H9 (cell line): ENCODE measurements around the gene PRKCI. TPM values are rescaled to one million over a fixed set of nuclear protein-coding genes. Genes with fewer than 3 reads are reported as not detected.

Experiments
- DNase-seq: peaks from one replicate; pipeline ENCODE4 v3.0.0-alpha.2; 2017
- H2AFZ ChIP-seq: one replicate; pipeline ENCODE4 v1.6.1; 2013; ENCODE audit warnings: mild to moderate bottlenecking, low read length, control low read depth, moderate library complexity
- H2AK5ac ChIP-seq: 2 replicates; pipeline ENCODE4 v1.6.1; 2013; ENCODE audit warnings: low read length, control low read depth, mixed read lengths; ENCODE audit not compliant: insufficient read length
- H2BK120ac ChIP-seq: one replicate; pipeline ENCODE4 v1.6.1; 2013; ENCODE audit warnings: low read depth, mild to moderate bottlenecking, low read length, control low read depth, inconsistent platforms; ENCODE audit not compliant: poor library complexity, severe bottlenecking
- H2BK12ac ChIP-seq: 2 replicates; pipeline ENCODE4 v1.6.1; 2013; ENCODE audit warnings: low read length, control low read depth, mixed read lengths, low read depth; ENCODE audit not compliant: insufficient read length
- H2BK15ac ChIP-seq: 2 replicates; pipeline ENCODE4 v1.6.1; 2013; ENCODE audit warnings: low read depth, low read length, control low read depth
- H2BK20ac ChIP-seq: one replicate; pipeline ENCODE4 v1.6.1; 2013; ENCODE audit warnings: low read depth, mild to moderate bottlenecking, low read length, control low read depth, inconsistent platforms; ENCODE audit not compliant: poor library complexity, severe bottlenecking
- H2BK5ac ChIP-seq: 2 replicates; pipeline ENCODE4 v1.6.1; 2013; ENCODE audit warnings: low read length, control low read depth, mixed read lengths; ENCODE audit not compliant: insufficient read length
- H3K14ac ChIP-seq: 2 replicates; pipeline ENCODE4 v1.6.1; 2013; ENCODE audit warnings: low read length, control low read depth; ENCODE audit not compliant: insufficient read depth
- H3K18ac ChIP-seq: 2 replicates; pipeline ENCODE4 v1.6.1; 2013; ENCODE audit warnings: low read depth, mild to moderate bottlenecking, mixed read lengths, low read length, control low read depth; ENCODE audit not compliant: insufficient read length
- H3K23ac ChIP-seq: 2 replicates; pipeline ENCODE4 v1.6.1; 2013; ENCODE audit warnings: low read length, control low read depth, mixed read lengths, low read depth; ENCODE audit not compliant: insufficient read length
- H3K23me2 ChIP-seq: 2 replicates; pipeline ENCODE4 v1.6.1; 2013; ENCODE audit warnings: low read depth, mild to moderate bottlenecking, mixed read lengths, low read length, control low read depth; ENCODE audit not compliant: insufficient read length, poor library complexity, severe bottlenecking
- H3K27ac ChIP-seq: 2 replicates; pipeline ENCODE4 v1.5.1; 2013; ENCODE audit warnings: low read length, control low read depth, mixed read lengths, low read depth; ENCODE audit not compliant: insufficient read length
- H3K27me3 ChIP-seq: 2 replicates; pipeline ENCODE4 v1.6.1; 2013; ENCODE audit warnings: low read length, control low read depth, inconsistent platforms; ENCODE audit not compliant: insufficient read depth
- H3K4ac ChIP-seq: 2 replicates; pipeline ENCODE4 v1.6.1; 2013; ENCODE audit warnings: low read depth, mild to moderate bottlenecking, control low read depth, inconsistent platforms, low read length, moderate library complexity
- H3K4me1 ChIP-seq: 2 replicates; pipeline ENCODE4 v1.6.1; 2013; ENCODE audit warnings: low read length, control low read depth, inconsistent platforms; ENCODE audit not compliant: insufficient read depth
- H3K4me2 ChIP-seq: 2 replicates; pipeline ENCODE4 v1.6.1; 2013; ENCODE audit warnings: low read length, control low read depth, mixed read lengths; ENCODE audit not compliant: insufficient read length, insufficient read depth
- H3K56ac ChIP-seq: 2 replicates; pipeline ENCODE4 v1.6.1; 2013; ENCODE audit warnings: low read depth, mild to moderate bottlenecking, mixed read lengths, low read length, control low read depth; ENCODE audit not compliant: insufficient read length
- H3K79me1 ChIP-seq: 2 replicates; pipeline ENCODE4 v1.6.1; 2013; ENCODE audit warnings: low read depth, mild to moderate bottlenecking, moderate library complexity, low read length, control low read depth, inconsistent platforms; ENCODE audit not compliant: insufficient read depth, poor library complexity, severe bottlenecking
- H3K79me2 ChIP-seq: 2 replicates; pipeline ENCODE4 v1.6.1; 2013; ENCODE audit warnings: low read length, control low read depth, inconsistent platforms; ENCODE audit not compliant: insufficient read depth
- H3K9ac ChIP-seq: 2 replicates; pipeline ENCODE4 v1.6.1; 2013; ENCODE audit warnings: low read length, control low read depth, mixed read lengths; ENCODE audit not compliant: insufficient read length; ENCODE audit errors: extremely low read depth
- H3K9me3 ChIP-seq: one replicate; pipeline ENCODE4 v1.6.1; 2013; ENCODE audit warnings: low read depth, low read length, inconsistent platforms; ENCODE audit not compliant: control insufficient read depth
- H3T11ph ChIP-seq: one replicate; pipeline ENCODE4 v1.6.1; 2013; ENCODE audit warnings: mild to moderate bottlenecking, low read length, control low read depth, inconsistent platforms
- H4K20me1 ChIP-seq: one replicate; pipeline ENCODE4 v1.6.1; 2013; ENCODE audit not compliant: control insufficient read depth, insufficient read length, insufficient read depth
- H4K5ac ChIP-seq: 2 replicates; pipeline ENCODE4 v1.6.1; 2013; ENCODE audit warnings: low read depth, mild to moderate bottlenecking, mixed read lengths, low read length, control low read depth; ENCODE audit not compliant: insufficient read length
- H4K8ac ChIP-seq: replicated peaks from 2 replicates; pipeline ENCODE4 v1.6.1; 2013; ENCODE audit warnings: low read length, control low read depth, mixed read lengths, low read depth; ENCODE audit not compliant: insufficient read length
- H4K91ac ChIP-seq: 2 replicates; pipeline ENCODE4 v1.6.1; 2013; ENCODE audit warnings: low read depth, mild to moderate bottlenecking, moderate library complexity, mixed read lengths, low read length, control low read depth; ENCODE audit not compliant: insufficient read length
- H3K27ac Mint-ChIP-seq, 3 experiments: 2 replicates in 2 of 3; 3 replicates in 1 of 3; pipeline ENCODE4 v1.8.0; 2020 to 2021; ENCODE audit warnings: mixed read lengths in 3 of 3, mild to moderate bottlenecking in 1 of 3, moderate library complexity in 1 of 3
- H3K27me3 Mint-ChIP-seq: 2 replicates; pipeline ENCODE4 v1.8.0; 2021; ENCODE audit warnings: low read depth, mild to moderate bottlenecking, moderate library complexity, mixed read lengths
- H3K36me3 Mint-ChIP-seq, 3 experiments: 2 replicates in 2 of 3; 3 replicates in 1 of 3; pipeline ENCODE4 v1.8.0; 2020 to 2021; ENCODE audit warnings: low read depth in 3 of 3, mixed read lengths in 3 of 3; ENCODE audit not compliant: insufficient read depth in 1 of 3
- H3K4me1 Mint-ChIP-seq, 2 experiments: 2 replicates each; pipeline ENCODE4 v1.8.0; 2020; ENCODE audit warnings: mixed read lengths in 2 of 2
- H3K4me3 Mint-ChIP-seq, 2 experiments: 2 replicates in 1 of 2; 3 replicates in 1 of 2; pipeline ENCODE4 v1.8.0; 2020 to 2021; ENCODE audit warnings: mild to moderate bottlenecking in 2 of 2, mixed read lengths in 2 of 2, moderate library complexity in 1 of 2
- H3K9me3 Mint-ChIP-seq, 2 experiments: 2 replicates in 1 of 2; 3 replicates in 1 of 2; pipeline ENCODE4 v1.8.0; 2020; ENCODE audit warnings: mild to moderate bottlenecking in 2 of 2, mixed read lengths in 2 of 2, moderate library complexity in 1 of 2
- WGBS: extraction: QIAGEN DNeasy Blood & Tissue Kit; methylation state at CpG from one replicate; pipeline ENCODE4 v1.1.7; 2013; ENCODE audit warnings: missing lambda C conversion rate, low lambda C conversion rate, mixed read lengths; ENCODE audit not compliant: insufficient read length; ENCODE audit errors: extremely low coverage; 5-methylcytosine and 5-hydroxymethylcytosine counted together
- total RNA-seq: library from RNA; stranded (reverse); gene quantifications from 2 replicates; pipeline ENCODE4 v1.2.1, GENCODE V29; 2021
- TF ChIP-seq, protein P1 (sequence below): fragments of 200-600 bp; sonication (generic); conservative IDR thresholded peaks from 3 replicates; pipeline ENCODE4 v1.8.0; 2021; ENCODE audit warnings: antibody characterized with exemption, mild to moderate bottlenecking

Gene PRKCI
- total RNA-seq, 1 experiment from 2014 or later, result 71.1 TPM

DNA sequence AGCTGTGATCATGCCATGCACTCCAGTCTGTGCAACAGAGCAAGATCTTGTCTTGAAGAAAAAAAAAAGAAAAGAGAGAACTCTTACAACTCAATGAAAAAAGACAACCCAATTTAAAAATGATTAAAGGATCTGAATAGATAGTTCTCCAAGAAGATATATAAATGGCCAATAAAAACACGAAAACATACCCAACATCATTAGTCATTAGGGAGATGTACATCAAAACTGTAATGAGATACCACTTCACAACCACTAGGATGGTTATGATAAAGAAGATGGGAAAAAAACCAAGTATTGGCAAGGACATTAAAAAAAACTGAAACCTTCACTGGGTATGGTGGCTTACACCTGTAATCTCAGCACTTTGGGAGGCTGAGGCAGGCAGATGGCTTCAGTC is 2.4 kb upstream of the PRKCI start:
- no CpG with 5 or more reads among the region's 1 CpG for WGBS
- Histone ChIP-seq H3K23ac (no peak overlapping the region), H2AK5ac (no peak overlapping the region), H3T11ph (no peak overlapping the region), H3K4me1 (no peaks in the 10 kb centered on the region), H2BK12ac (no peak overlapping the region), H2AFZ (no peak overlapping the region), H2BK20ac (no peak overlapping the region), H3K27me3 (no peaks in the 10 kb centered on the region), H3K4me2 (no peak overlapping the region), H2BK120ac (no peak overlapping the region), H3K56ac (no peak overlapping the region), H3K14ac (no peak overlapping the region), H3K23me2 (peaks cover 6% of the 10 kb centered on the region), H3K79me2 (peaks cover 7% of the 10 kb centered on the region; the same call in 1 of the 2 replicates), H3K79me1 (no peaks in the 10 kb centered on the region), H2BK5ac (no peak overlapping the region), H4K8ac (no peak overlapping the region), H4K20me1 (no peaks in the 10 kb centered on the region), H3K27ac (no peak overlapping the region), H3K18ac (no peak overlapping the region), H3K9me3 (no peaks in the 10 kb centered on the region), H3K9ac (no peak overlapping the region), H4K91ac (no peak overlapping the region), H2BK15ac (no peak overlapping the region), H3K4ac (no peak overlapping the region), H4K5ac (no peak overlapping the region)
- no peak for DNase-seq
- peaks cover 0 to 3% (median 2%) of the 10 kb centered on the region in 3 experiments; a peak in 2 of 7 replicates for H3K36me3 Mint-ChIP-seq
- H3K27me3 Mint-ChIP-seq, result no peaks in the 10 kb centered on the region
- no peak overlapping the region; a peak in 1 of 7 replicates for H3K27ac Mint-ChIP-seq
- TF ChIP-seq, protein P1, sequence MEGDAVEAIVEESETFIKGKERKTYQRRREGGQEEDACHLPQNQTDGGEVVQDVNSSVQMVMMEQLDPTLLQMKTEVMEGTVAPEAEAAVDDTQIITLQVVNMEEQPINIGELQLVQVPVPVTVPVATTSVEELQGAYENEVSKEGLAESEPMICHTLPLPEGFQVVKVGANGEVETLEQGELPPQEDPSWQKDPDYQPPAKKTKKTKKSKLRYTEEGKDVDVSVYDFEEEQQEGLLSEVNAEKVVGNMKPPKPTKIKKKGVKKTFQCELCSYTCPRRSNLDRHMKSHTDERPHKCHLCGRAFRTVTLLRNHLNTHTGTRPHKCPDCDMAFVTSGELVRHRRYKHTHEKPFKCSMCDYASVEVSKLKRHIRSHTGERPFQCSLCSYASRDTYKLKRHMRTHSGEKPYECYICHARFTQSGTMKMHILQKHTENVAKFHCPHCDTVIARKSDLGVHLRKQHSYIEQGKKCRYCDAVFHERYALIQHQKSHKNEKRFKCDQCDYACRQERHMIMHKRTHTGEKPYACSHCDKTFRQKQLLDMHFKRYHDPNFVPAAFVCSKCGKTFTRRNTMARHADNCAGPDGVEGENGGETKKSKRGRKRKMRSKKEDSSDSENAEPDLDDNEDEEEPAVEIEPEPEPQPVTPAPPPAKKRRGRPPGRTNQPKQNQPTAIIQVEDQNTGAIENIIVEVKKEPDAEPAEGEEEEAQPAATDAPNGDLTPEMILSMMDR, result no peak
- H3K4me3 Mint-ChIP-seq, result no peak overlapping the region
- peaks cover 0 to 11% of the 10 kb centered on the region in 2 experiments; a peak in 4 of 5 replicates for H3K9me3 Mint-ChIP-seq
- H3K4me1 Mint-ChIP-seq, result peaks cover 9 to 18% of the 10 kb centered on the region in 2 experiments
